Frontal cortex (tissue), 4 donors: ENCODE measurements around the gene TEX51. TPM values are rescaled to one million over a fixed set of nuclear protein-coding genes. Genes with fewer than 3 reads are reported as not detected.

Experiments
- DNase-seq, 2 donors: peaks; one replicate each; pipeline ENCODE4 v3.0.0; 2012; ENCODE audit warnings: low spot score in 2 of 2
- FAIRE-seq: peaks from 2 replicates; lab custom pipeline; 2012; peaks lifted over from hg19 to GRCh38; lab: Jason Lieb, UNC
- total RNA-seq: library from RNA; depleted of rRNA; stranded (reverse); fragments of >200 nt; gene quantifications from one replicate; pipeline ENCODE4 v1.2.3, GENCODE V29; 2014
- donor health status: control.
- donor health status: control.
- donor health status: control.

TEX51 gene
- total RNA-seq, 1 donor from 2014 or later, result not detected

DNA sequence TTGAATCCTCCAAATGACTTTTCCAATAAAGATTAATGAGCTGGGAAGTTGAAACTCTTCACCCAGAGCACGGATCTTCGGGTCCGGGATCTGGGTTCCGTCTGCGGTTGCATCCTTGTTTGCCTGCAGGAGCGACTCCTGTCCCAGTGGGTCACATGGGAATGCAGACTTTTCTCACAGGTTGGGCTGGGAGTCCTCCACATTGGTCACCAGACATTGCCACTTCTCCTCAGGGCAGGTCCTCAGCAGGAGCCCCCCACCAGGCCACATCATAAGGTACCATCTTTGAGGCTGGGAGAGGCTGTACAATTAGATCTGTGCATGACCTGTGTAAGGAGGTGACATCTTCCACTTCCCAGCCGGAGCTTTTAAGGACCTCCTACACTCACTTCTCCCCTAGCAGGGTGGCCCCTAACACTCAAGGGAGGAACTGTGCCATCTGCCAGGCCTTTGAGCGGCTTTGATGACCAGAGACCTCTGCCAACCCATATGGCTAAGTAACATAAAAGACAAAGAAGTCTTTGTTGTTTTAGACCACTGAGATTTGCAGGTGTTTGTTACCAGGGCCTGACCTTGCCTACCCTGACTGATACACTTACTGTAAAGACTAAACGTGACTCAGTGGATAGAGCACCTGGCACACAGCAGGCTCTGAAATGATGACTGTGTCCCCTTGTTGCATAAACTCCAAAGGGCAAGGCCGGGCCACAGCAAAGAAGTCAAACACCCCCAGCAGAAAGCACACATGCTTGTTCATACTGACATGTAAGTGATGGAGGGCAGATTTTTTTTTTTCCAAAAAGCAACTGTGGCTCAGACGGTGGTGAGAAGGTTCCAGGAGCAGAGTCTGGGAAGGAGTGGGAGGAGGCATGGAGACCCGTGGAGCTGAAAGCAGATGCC, 7.9 kb upstream of the TEX51 start:
- no peak for DNase-seq
- FAIRE-seq, result no peak

DNA sequence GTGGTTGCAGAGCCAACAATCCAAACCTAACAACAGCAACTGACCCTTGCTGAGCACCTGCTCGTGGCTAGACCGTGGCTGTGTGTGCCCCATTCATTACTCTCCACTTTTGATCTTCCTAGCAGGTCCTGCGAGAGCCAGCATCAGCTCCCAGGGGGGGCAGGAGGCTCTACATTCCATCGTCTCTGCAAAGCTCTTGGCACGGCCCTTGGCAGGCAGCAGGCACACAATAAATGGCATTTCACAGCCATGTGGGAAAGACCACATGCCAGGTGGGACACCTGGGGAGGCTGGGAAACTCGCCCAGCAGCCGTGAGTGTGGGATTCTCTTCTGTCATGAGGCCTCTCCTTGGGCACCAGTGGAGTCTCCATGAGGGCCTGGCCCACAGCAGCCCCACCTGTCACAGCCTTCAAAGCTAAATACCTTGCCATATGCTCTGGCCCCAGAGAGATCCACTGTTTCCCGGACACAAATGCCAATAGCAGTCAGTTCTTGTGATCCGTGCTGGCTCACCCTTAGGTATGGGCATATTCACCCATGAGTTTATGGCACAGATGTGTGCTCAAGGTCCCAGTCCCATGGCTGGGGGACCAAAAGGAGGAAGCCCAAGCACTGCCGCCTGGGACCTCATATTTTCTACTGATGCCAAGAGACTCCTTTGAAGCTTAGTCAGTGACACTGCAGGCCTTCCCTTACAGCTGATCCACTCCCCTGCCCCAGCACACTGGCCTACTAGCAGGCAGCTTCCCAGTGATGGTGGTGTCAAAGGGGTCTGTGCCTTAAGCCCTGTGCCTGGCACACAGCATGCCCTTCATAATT, 6.8 kb upstream of the TEX51 start:
- FAIRE-seq (no peak), DNase-seq (no peak)

DNA sequence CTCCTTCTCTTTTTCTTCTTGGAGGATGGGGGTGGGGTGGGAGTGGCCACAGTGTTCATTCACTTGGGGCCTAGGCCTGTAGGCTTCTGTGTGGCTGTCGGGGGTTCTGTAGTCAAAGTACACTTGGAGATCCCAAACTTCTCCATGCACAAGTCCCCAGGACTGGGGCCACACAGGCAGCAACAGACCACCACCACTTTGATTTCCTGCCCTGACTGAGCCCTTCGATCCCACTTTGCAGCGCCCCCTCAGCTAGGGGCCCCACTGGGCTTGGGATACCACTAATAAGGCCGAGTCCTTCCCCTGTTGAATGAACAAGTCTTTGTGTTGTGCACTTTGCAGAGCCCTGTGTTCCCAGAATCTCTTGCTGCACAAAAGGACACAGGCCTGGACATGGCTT, 5.5 kb upstream of the TEX51 start:
- DNase-seq (no peak), FAIRE-seq (no peak)

DNA sequence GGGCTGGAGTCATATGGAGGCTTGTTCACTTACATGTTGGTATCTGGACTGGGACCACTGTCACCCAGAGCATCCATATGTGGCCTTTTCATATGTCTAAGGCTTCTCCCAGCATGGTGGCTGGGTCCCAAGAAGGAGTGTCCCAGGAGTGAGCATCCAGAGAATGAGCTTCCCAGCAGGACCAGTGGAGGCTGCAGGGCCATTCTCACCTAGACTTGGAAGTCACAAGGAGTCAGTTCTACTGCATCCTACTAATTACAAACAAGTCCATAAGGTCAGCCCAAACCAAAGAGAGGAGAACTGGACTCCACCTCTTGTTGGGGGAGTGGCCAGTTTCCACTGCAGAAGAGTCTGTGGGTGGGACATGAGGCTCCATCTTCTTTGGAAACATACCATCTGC, 5.1 kb upstream of the TEX51 start:
- FAIRE-seq (no peak), DNase-seq (no peak)

DNA sequence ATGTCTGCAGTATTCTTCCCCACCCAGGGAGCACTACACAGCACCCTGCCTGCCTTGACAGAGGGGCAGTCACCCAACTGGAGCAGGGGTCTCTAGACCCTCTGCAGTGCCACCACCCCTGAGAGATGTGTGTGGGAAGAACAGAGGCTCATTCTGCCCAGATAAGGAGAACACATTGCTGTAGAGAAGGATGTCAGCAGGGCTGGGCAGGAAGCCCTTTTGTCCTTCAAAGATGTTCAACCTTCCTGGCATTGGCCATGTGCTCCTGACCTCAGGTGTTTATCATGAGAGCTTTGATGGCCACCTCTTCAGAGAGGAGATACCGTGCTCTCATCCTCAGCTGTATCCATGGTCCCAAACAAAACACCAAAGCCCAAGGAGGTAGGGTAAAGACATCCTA, 4.6 kb upstream of the TEX51 start:
- DNase-seq (no peak), FAIRE-seq (no peak)

DNA sequence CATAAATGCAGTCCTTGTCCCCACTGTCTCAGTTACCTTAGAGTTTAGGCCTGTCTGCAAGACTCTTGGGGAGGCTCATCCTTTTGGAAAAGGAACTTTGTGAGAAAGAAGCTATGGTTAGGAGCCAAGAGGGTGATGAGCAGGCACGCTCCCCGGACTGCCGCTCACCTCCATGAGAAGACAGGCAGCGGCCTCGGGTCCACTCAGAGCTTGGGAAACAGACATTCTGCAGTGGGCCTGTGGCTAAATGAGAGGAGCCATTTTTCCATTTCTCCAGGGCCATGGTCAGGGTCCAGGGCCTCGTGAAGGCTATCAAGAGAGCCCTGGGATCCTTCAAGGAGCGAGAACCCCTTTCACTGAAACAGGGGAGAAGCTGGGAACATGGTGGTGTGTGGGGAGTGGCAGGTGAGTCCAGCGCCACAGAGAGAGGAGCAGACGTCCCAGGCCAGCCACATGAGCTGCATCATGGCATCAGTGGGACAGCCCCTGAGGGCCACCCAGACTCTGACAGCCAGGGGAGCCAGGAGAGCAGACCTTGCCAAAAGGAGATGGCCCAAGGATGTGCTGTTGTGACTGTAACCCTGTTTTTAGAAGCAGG, 4.0 kb upstream of the TEX51 start:
- DNase-seq, result no peak
- FAIRE-seq, result no peak

DNA sequence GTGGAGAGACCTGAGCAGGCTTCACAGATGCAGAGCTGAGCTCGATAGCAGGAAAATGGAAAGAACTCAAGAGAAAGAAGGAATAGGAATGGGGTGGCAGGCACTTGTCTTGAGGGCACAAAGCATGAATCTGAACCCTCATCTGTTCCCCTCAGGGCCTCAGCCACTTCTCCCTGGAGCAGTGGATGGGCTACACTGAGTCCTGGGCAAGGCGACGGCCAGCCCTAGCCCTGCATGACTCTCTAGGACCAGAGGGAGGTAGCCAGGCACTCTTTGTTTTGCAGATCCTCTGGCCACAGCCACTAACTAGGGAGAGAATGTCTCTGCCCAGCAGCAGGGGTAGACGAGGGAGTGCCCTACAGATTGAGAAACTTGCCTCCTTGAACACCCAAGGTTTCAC, 3.4 kb upstream of the TEX51 start:
- DNase-seq (no peak), FAIRE-seq (no peak)

DNA sequence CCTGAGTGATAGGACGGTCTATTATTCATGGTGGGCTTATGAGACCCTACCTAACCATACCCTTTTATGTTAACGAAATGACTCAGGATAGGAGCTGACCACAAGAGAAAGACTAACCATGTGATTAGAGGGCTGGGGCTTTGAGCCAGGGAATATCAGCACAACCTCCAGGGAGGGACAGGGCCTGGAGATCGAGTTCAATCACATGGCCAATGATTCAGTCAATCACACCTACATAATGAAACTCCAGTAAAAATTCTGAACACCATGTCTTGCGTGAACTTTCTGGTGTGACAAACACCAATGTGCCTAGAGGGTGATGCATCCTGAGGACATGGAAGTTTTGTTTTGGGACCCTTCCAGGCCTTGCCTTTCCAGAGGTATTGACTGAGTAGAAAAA, 2.2 kb upstream of the TEX51 start:
- no peak for FAIRE-seq
- no peak for DNase-seq

DNA sequence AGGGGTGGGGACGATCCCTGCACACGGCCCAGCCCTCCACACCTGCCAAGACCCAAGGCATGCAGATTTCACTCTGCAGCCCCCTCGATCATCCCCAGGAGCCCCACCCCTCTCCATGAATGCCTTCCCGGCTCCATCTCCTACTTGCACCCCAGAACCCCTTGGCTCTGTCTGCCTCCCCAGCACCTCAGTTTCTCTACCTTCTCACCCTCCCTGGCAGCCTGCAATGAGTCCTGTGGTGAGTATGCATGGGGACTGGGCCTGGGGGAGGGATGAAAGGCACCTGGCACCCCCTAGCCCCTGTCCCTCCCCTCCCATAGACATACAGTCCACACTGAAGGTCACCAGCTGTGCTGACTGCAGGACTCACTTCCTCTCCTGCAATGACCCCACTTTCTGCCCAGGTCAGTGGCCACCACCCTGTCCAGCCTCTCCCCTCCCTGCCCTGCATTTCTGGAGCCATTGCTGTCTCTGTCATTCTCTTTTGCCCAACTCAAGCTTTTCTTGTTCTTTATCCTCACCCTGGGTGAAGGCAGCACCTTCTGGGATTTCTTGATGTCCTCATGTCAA, 1.0 kb downstream of the TEX51 start:
- DNase-seq (no peak), FAIRE-seq (no peak)

DNA sequence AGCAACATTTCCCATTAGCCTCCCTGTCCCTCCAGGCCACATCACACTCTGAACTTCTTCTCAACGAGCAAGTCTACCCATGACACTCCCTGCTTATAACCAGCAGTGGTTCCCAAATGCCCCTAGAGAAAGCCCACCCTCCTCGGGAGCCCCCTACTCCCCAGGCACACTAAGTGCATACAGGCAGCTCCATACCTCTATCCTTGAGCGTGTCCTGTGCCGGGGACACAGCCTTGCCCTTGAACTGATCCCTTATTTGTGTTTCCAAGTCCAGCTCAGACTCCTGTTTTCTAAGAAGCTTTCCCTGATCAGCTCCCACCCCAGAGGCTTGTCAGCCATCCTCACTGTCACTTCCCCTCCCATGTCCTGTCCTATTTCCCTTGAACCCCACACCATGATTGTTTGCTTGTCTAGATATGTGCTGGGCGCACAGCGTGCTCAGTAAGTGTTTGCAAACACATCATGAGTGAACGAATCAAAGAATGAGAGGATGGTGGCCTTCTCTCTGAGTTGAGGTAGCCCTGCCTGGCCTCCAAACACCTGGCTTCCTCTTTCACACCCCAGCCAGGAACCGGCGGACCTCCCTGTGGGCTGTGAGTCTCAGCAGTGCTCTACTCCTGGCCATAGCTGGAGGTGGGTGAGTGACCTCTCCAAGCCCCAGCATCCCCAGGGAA, 2.1 kb downstream of the TEX51 start:
- FAIRE-seq, result no peak
- DNase-seq, result no peak

DNA sequence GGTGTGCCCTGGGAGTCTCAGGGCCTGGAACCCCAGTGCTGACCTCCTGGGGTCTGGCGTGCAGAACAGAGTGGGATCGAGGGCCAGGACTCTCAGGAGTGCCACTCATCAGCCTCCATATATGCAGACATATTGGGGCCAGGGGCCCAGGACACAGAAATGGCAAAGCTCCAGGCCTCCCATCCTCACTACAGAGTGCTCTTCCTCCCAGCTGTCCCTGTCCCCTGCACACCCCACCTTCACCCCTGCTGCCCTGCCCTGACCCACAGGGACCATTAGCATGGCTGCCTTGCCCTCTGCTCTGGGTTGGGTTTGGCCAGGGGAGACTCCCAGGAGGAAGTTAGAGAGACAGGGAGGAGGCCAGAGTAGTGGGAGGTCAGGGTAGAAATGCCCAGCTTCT, 2.8 kb downstream of the TEX51 start:
- FAIRE-seq (no peak), DNase-seq (no peak)

DNA sequence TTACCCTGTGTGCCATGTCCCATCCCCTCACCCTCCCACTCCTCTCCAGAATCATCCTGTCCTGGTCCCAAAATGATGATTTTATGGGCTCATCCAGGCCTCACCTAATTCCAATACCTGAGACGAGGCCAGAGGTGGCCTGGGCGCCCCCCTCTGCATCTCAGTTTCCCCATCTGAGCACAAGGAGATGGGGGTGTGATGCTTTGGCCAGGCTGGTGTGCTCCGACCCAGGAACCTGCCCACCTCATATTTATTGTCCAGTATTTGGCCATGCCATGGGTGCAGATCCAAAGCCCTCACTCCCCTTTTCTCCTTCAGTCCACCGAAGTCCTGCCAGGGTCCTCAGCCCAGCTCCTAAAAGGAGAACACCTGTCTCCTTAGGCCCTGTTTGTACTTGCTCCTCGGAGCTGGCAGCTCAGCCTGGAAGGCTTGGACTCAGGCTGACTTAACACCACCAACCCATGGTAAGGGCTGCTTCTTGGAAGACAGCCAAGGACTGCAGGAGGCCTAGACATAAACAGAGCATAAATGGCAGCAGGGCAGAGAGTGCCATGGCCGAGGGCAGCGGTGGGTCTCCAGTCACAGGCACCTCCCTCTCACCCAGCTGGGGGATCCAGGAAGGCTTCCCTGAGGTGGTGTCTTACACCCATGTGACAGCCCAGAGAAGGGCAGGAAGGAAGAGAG, 3.6 kb downstream of the TEX51 start:
- no peak for FAIRE-seq
- no peak for DNase-seq

DNA sequence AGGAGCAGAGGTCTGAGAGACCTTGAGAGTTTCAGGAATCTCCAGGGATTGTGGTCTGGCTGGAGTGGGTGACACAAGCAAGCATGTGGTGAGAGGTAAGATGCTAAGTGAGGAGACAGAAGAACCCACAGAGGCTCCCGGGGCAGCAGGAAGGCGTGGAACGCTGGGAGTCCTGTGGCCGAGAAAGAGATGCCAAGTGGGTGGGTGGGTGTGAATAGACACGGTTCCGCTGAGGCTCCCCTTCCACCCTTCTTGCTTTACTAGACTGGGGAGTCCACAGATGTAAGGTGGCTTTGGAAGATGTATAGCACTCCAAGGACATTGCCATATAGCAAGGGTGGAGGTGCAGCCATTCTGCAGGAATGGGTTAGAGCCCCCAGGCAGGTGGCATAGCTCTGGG, 4.2 kb downstream of the TEX51 start:
- DNase-seq (no peak), FAIRE-seq (no peak)

DNA sequence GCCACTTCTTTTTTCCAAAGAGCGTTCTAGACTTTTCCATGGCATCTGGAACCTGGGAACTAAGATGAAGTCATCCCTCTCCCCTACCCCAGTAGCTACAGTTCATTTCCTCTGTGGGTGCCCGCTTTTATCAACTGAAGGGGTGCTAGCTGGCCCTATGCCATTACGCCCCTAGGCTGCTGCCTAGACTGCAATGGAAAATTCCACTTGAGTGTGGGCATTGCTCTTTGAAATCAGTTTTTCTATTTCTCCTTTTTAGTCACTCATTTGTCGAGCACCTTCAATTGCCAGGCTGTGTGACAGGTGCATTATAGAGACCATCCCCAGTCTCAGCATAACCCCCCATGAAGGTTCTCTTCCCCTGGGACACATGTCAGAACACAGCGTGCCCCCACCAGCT, 7.3 kb downstream of the TEX51 start:
- DNase-seq, result no peak
- FAIRE-seq, result no peak

DNA sequence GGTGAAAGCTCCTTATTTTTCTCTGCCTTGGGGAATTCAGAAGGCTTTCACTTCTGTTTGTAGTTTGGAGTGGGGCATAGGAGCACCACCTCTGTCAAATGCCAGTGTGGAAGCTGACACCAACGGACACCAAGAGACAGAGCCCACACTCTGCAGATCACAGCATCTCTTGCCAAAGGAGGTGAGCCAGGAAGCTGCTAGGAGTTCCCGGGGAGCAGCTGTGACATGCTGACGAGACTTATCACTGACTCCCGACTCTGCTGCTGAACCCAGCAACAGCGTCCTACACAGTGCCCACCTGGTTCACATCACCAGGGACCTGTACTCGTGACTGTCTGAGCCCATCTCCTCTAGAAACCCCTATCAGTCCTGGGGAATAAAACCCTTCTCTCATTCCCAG, 8.1 kb downstream of the TEX51 start:
- DNase-seq (no peak), FAIRE-seq (no peak)

DNA sequence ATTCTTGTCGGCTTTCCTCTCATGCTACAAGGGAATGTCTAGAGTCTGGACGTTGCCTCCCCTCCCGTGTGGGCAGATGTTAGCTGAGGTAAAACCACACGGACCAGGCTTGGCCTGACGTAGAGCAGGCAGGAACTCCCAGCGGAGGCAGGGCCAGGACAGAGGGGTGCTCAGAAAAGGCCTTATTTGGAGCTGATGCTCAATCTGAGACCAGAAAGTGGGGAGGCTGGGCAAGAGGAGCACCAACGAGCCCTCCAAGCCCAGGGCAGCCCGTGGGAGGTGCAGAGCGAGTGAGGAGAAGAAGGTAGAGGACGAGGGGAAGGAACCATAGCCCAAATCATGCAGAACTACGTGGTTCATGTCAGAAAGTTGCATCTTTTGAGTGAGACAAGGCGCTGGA, 9.0 kb downstream of the TEX51 start:
- no peak for FAIRE-seq

DNA sequence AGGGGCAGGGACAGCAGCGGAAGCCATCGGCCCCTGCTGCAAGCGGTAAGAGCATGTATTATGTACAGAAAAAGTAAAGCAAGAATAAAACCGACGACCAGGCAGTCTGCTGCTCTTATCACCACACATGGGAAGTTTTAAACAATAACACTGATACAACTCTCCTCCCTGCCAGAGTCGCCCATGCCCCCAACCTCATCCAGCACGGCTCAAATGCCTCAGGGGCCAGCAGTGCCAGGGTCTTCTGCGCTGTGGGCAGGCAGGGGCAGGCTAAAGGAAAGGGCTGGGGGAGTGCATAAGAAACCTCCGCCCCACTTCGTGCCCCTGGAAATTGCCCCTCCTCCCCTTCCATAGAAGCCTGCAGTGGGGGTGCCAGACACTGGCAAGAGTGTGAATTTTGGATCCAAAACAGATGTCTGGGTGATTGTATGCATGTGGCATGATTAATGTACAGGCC, 10.1 kb downstream of the TEX51 start:
- no peak for FAIRE-seq
- no peak for DNase-seq

More for the DNA sequence above, 9.0 kb downstream of the TEX51 start:
- DNase-seq, result no peak

DNA sequence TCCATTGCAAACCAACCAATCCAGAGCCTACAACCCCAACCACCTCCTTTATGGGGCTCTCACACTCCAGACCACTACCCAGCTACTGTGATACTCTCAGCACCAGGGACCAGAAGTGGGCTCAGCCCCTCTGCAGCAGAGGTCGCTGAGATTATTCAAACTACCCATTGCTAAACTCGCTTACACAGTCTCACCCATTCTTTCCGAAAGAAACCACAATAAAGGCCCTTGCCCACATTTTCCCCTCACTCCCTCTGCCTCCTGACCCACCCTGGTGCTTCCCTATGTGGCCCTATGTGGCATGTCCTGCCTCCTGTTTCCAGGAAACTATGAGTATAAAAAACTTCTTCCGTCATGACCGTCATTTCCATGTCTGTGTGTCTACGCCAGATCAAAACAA, 10.7 kb downstream of the TEX51 start:
- DNase-seq, result no peak
- no peak for FAIRE-seq

DNA sequence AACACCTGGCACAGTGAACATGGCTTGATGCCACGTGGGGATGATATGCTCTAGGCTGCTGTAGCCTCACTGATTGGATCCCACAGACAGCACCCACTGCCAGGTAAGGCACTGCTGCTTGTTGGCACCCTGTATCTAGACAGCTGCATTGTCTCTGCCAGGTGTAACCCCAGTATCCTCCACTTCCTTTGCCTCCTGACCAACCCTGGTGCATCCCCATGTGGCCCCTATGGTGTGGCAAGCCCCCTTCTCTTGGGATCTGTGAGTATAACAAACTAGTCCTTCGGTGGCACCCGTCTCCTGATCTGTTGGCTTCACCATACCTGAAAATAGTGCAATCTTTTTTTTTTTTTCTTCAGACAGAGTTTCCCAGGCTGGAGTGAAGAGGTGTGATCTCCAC, 11.1 kb downstream of the TEX51 start:
- DNase-seq (no peak), FAIRE-seq (no peak)
